Activated CD4-positive, alpha-beta T cell treated with anti-CD3 and anti-CD28 coated beads, Interleukin-2, amount 50 U/mL, for 24 hours (primary cell): ENCODE measurements around the gene TRIO.
"Not testable (repeated sequence)": the region's sequence is repeated elsewhere in the genome, so short reads cannot be mapped to it uniquely, and the experiment has no call there.

Source experiments
- DNase-seq, 2 donors: peaks; one replicate each; pipeline ENCODE4 v3.0.0-alpha.2; 2020; ENCODE audit warnings: low read depth in 1 of 2, low spot score in 1 of 2

Gene TRIO

DNA sequence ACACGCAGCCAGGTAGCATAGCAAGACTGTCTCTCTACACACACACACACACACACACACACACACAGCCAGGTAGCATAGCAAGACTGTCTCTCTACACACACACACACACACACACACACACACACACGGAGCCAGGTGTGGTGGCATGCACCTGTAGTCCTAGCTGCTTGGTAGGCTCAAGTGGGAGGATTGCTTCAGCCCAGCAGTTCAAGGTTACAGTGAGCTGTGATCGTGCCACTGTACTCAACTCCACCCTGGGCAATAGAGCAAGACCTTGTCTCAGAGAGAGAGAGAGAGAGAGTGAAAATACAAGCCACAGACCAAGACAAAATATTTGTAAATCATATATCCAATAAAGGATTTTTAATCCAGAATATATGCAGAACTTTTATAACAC lies 64.3 kb downstream of the TRIO start:
- DNase-seq: not testable (repeated sequence)

DNA sequence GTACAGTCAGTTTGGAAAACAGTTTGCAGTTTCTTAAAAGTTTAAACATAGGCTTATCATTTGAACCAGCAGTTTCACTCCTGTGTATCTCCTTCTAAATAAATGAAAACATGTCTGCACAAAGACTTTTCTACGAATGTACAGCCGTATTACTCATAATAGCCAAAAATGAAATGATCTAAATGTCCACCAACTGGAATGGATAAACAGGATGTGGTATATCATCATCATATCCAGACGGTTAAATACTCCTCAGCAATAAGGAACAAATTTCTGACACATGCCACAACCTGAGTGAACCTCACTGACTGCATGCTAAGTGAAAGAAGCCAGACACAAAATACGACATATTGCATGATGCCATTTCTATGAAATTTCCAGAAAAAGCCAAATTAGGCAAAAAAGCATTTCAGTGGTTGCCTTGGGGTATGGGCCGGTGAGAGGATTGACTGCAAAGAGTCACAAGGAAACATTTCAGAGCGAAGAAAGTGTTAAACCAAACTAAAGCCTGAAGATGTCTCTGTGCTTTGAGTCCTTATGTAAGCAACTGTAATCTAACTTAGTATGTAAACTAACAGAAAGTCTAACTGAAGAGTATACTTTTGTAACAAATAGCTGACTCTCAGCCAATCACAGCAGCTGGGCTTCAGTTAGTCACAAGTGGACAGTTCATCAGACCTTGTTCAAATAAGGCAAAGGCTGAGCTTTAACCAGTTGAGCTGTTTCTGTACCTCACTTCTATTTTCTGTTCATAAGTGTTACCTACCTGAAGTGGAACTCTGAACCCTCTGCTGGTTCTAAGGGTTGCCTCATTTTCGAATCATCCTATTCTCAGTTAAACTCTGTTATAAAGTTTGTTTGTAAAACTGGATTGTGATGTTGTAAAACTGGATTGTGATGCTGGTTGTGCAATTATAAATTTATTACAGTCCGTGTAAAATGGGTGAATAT lies 65.2 kb downstream of the TRIO start:
- no peak for DNase-seq

DNA sequence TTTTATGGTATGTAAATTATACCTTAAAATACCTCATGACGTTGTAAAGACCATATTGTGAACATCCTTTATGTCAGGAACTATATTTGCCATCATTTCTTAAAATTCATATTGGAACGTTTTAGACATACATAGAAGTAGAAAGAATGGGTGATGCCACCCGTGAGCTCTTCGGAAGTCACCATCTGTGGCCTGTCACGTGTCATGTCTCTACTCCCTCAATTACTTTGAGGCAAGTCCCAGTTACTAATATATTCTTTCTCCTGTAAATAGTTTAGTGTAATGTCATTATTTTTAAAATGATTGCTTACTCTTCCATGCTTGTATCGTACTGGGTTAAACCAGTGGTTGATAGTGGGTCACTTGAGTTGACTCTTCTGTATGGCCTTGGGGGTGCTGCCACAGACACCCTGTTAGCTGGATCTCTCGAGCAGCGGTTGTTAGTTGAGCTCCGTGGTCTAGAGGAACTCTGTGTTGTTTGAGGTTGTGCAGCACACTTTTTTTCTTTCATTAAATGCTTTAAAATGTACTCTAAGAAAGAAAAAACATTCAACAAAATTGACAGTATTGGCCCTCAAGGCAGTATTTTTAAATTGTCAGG lies 66.2 kb downstream of the TRIO start:
- no peak for DNase-seq

DNA sequence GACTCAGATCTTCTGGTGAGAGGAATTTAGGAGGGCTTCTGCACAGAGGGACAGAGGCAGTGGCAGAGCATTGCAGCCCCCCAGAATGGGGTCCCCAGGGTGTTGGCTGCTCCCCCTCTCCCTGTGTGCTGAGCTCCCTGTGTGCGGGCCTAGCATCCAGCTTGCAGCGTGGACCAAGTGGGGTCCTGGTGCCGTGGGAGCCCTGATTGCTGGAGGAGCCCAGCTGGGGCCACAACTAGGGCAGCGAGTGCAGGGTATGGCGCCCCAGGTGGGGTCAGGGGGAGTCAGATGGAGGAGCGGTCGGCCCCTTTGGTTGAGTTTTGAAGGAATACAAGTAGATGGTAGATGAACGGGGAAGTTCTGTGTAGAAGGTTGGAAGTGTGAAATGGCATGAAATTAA lies 66.7 kb downstream of the TRIO start:
- DNase-seq: no peak

DNA sequence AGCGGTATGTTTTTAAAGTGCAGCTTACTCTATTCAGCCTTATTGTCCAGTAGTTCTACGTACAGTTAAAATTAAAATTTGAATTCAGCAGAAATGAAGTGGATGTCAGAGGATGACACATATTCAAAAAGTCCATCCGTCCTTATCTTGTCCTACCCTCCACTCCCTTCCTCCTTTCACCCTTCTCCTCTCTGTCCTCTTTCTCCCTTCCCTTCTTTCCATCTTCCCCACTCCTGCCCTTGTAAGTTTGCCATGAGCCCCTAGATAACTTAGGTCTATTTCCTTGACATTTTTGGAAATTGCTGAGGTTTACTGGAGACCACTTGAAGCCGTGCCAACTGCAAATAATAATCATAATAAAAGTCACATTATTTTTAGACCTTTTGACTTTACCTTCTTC lies 67.6 kb downstream of the TRIO start:
- DNase-seq: no peak

DNA sequence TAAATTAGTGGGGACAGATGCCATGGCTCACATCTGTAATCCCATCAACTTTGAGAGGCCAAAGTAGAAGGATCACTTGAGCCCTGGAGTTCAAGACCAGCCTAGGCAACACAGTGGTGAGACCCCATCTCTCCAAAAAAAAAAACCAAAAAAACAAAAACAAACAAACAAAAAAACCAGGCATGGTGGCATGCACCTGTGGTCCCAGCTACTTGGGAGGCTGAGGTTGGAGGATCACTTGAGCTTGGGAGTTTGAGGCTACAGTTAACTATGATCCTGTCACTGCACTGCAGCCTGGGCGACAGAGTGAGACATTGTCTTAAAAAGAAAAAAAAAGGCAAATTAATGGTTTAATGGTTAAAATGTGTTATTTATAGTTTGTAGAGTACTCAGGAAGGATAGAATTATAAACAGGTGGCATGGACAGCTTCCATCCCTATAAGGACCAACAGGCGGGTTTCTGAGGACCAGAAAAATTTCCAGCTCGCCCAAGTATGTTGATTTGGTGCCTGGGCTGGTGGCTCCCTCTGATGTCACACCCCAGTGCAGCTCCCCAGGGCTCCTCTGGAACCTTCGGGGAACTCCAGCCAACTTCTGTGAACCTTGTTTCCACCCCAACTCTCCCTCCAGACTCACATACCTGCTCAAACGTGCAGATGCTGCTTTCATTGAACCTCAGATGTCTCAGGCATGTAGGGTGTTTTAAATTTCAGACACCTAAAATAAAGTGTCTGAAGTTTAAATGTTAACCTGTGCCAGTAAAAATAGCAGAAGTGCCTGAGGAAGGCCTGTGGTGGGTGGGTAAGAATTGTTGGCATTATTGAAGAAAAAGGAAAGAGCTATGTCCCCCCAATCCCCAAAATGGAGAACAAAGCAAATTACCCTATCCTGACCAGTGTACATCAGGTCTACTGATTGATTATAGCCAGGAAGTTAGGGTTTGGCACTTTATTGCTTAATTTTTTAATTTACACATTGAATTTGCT lies 69.0 kb downstream of the TRIO start:
- DNase-seq: no peak

DNA sequence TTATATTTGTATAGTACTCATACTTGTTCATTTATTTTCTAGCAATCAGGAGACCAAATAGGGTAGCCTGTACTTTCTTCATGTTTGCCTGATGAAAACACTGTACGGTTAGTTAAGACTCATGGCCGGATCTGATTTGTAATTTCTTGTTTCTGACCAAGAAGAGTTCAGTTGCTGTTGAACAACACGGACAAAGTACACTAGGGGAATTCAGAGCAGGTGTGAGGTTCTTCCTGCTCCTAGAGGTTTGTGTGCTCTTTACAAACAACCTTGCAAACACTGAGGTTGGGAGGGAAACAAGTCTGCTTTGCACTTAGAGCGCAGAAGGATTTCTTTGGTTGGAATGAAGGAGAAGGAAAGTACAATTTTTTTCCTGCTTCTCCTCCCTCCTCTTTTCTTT lies 69.7 kb downstream of the TRIO start:
- no peak for DNase-seq

DNA sequence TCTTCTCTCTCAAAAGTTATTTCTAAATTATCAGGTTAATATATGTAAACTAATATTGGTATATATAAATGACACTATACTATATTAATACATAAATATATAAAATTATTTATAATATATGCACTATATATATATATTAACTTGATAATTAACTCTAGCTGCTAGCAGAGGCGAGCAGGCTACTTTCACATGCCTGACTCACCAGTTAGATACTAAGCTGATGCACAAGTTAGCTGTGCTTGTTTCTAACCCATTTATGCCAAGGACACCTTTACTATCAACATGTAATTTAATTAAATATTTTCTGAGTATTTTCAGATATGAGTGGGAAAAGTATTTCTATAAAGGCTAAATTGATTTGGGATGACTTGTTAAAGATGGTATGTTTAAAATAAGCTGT lies 70.1 kb downstream of the TRIO start:
- DNase-seq: no peak

DNA sequence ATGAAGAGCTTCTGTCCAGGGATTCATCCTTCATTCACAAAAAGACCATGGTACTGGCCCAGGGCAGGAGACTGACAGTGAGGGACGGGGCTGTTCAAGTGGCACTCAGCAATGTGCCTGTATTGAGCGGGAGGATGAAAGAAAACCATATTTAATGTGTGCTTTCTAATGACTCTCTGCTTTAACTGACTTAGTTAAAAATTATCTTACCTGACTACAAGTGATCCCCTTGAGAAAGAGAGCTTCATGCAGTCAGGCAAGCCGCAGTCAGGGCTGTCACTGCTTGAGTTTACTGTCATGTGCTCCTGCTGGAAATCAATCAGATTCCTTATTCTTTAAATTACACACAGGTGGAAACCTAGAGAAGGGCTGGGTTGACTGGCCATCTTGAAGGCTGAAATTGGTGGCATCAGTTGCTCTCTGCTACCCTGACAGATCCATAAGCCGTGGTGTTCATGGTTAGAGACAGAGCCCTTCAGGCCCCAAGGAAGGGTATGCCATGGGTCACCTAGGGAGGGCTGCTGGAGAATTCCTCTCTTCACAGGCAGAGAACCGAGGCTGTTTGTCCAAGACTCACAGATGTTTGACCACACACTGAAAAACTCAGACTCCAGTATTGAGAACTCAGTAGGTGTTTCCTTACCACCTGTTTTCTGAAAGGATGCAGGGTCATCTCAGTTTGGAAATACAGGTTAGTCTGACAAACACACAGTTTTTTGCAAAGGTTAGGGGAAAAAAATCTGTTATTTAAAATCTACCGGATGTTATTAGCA lies 70.9 kb downstream of the TRIO start:
- no peak for DNase-seq

DNA sequence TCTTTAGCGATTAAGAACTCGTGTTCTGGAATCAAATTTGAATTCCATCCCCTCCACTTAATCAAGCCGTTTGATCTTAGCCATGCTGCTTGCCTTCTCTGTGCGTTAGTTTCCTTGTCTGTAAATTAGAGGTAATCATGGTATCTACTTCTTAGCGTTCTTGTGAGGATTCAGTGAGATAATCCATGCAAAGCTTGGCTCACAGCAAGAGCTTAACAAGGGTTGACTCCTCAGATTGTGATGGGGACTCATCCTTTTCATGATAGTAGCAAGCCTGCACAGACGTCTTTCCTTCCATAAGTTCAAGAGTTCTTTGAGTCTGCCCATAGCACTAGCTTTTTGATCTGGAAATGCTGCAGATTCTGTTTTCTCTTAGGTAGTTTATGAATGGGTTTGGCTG lies 72.8 kb downstream of the TRIO start:
- no peak for DNase-seq

DNA sequence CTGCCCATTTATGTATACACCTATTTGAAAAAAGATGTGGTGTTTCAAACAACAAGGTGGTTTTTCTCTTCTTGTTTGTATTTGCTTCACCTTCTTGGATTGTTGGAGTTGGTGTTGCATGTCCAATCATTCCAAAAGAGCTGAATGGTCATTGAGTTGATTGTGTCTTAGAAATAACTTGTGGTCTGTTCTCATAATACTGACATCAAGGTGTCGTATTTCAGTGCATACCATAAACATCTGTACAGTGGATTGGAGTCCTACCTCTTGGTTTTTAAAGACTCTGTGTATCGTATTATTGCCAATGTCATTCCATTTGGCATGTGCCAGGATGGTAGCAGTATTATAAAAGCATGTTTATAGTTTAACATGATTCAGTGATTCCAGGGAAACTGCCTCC lies 73.2 kb downstream of the TRIO start:
- DNase-seq: no peak

DNA sequence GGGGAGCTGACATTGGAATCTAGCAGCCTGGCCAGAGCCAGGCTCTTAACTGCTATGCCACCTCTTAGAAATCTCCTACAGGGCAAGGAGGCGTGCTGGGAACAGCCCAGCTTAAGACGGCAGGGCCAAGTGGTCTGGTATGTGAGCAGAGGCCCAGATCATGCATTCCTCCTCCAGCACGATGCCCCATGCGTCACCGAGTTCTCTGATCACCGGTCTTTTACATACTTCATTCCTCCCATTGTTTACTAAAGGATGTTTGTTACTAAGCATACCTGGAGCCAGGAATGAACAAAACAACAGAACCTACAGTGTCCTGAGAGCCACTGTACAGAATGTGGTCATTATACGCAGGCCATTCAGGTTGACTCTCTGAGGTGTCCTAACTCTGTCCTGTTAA lies 73.8 kb downstream of the TRIO start:
- DNase-seq: no peak

DNA sequence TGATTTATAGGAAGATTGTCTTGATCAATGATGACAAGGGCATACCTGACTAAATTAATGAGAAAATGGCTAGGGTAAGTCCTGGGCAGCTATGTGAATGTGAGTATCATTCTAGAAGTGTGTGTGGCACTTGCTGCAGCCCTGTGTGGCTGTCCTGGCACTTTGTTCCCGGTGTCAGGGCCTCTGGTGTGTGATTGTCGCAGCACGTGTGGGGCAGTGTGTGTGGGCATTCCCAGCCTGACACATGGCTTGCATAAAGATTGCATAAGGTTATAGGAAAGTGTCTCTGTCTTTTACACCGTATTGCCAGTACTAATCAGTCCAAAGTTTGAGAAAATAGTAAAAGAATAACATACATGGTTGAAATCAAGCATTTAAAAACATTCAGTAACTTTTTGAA lies 74.4 kb downstream of the TRIO start:
- no peak for DNase-seq

DNA sequence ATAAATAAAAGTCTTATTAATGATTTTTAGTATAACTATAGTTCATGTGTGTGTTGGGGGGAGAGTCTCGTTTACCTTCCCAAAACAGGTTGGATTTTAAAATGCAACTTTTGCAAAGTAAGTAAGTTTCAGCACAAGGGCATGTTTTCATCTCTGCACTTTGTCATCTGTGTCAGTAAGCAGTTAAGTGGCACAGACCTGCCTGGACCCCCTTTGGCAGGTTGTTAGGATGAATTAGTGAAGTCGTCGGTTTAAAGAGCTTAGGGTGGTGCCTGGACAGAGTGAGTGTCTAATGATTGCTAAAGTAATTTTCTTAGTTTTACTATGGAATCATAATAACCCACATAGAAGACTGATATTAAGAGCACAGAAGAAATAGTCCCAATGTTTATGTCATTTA lies 74.9 kb downstream of the TRIO start:
- DNase-seq: no peak

DNA sequence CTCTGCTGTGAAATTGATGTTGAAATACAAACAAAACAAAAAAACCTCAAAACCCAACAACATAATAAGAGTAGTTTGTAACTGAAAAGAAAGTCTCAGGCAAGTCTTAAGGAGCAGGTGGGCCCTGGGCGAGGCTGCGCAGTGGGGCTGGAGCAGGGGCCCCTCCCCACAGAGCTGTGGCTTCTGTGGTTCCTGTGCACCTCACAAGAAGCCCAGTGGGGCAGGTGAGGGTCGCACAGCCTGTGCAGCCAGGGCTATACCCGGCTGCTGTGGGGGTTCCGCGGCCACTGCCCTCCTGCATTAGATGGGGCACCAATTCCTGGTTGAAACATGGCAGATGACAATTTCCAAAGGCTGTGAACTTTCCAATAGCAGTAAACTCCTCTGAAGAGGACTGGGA lies 75.3 kb downstream of the TRIO start:
- DNase-seq: no peak

DNA sequence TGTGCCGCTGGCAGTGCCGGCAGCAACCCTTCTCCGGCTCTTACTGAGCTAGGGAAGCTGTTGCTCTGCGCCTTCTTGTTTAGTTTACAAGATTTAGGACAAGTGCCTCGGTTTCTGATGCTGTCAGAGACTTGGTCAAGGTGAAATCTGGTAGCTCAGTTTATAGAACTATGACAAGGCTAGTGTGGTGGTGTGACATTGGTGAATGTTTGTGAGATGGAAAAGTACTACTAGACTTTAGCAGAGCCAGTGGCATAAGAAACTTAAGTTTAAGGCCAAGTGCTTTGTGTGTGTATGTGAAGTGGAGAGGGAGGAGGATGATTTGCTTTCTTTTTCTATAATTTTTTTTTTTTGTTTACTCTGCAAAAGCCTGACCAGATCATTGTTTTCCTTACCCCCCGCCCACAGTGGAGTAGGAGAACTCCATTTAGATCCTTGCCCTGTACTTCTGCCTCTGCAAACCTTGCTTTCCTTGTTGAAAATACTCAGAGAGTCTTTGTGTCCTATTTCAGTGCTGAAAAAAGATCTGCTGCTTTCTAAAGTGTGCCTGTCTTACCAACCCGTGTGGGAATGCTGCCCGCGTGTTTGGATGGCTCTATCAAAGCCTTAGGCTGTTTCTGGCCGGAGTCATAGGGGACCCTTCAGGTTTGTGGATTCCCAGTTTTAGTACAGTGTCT lies 75.9 kb downstream of the TRIO start:
- no peak for DNase-seq

DNA sequence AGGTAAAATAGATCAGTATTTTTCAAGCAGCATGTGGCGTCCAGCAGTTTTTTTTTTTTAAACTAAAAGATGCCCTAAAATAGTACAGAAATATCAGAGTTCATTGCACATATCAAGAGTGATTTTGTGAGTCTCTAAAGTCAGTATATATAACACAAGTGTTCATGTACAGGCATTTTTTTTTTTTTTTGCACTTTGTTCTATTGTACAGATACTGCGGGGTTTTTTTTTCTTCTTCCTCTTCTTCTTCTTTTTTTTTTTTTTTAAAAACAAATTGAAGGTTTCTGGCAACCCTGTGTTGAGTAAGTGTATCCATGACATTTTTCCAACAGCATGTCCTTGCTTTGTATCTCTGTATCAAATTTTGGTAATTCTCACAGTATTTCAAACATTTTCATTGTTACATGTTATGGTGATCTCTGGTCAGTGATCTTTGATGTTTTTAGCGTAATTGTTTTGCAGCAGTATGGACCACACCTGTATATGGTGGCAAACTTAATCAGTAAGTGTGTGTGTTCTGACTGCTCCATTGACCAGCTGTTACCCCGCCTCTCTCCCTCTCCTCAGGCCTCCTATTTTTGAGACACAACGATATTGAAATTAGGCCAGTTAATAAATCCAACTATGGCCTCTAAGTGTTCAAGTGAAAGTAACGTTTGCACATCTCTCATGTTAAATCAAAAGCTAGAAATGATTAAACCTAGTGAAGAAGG lies 76.8 kb downstream of the TRIO start:
- no peak for DNase-seq

DNA sequence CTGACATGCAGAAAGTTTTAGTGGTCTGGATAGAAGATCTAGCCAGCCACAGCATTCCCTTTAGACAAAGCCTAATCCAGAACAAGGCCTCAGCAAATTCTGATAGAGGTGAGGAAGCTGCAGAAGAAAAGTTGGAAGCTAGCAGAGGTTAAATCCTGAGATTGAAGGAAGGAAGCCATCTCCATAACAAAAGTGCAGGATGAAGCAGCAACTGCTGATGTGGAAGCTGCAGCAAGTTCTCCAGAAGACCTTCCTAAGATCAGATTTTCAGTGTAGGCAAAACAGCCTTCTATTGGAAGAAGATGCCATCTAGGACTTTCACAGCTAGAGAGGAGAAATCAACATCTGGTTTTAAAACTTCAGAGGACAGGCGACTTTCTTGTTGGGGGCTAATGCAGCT lies 77.5 kb downstream of the TRIO start:
- DNase-seq: no peak

DNA sequence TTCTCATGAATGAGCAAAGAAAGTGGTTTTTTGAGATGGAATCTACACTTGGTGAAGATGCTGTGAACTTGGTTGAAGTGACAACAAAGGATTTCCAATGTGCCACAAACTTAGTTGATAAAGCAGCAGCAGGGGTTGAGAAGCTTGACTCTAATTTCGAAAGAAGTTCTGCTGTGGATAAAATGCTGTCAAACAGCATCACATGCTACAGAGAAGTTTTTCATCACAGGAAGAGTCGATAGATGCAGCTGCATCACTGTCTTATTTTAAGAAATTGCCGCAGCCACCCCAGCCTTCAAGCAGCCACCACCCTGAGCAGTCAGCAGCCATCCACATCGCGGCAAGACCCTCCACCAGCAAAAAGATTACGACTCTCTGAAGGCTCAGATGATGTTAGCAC lies 78.6 kb downstream of the TRIO start:
- no peak for DNase-seq

DNA sequence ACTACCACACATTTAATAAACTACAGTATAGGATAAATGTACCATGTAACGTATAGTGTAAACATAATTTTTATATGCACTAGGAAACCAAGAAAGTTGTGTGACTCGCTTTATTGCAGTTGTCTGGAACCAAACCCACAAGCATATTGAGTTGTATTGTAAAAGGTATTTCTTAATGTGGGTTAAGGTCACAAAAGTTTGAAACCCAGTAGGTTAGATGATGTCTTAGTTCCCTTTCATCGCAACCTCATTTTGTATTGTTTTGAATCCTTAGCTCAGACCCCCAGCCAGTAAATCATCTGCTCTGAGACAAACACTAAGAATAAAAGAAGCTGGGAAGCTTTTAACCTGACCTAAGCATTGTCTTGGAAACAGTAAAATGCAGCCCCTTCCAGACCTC lies 79.1 kb downstream of the TRIO start:
- DNase-seq: no peak
